ENCODE results near the gene C1orf198. TPM values are rescaled to one million over a fixed set of nuclear protein-coding genes. Genes with fewer than 3 reads are reported as not detected.

The C1orf198 gene
- total RNA-seq, 1 donor from 2014 or later, result 12.4 TPM

GRCh38 chr1:230861489-230861888, 6.8 kb downstream of the C1orf198 start:
- DNase-seq, result no peak
- Mint-ChIP-seq H3K27me3 (no peaks in the 10 kb centered on the region), H3K9me3 (peaks cover 3% of the 10 kb centered on the region), H3K4me1 (peaks cover 24% of the 10 kb centered on the region), H3K36me3 (ENCODE audit: low read depth) (peaks cover 4% of the 10 kb centered on the region), H3K27ac (no peak overlapping the region), H3K4me3 (no peak overlapping the region)
- intact Hi-C loops (cut with micrococcal nuclease), result loop anchor here (10.0 kb wide), 1 partner anchor 107 kb away; no protein-coding TSS in a partner anchor

GRCh38 chr1:230860617-230861384, 7.5 kb downstream of the C1orf198 start:
- no peak for DNase-seq
- Mint-ChIP-seq H3K27me3 (no peaks in the 10 kb centered on the region), H3K36me3 (ENCODE audit: low read depth) (peaks cover 4% of the 10 kb centered on the region), H3K4me1 (peaks cover 20% of the 10 kb centered on the region), H3K27ac (no peak overlapping the region), H3K4me3 (no peak overlapping the region), H3K9me3 (peaks cover 3% of the 10 kb centered on the region)
- intact Hi-C loops (cut with micrococcal nuclease), result loop anchor here (10.0 kb wide), 1 partner anchor 106 kb away; no protein-coding TSS in a partner anchor

- Mint-ChIP-seq H3K27me3 (no peaks in the 10 kb centered on the region), H3K36me3 (ENCODE audit: low read depth) (peaks cover 4% of the 10 kb centered on the region), H3K4me3 (no peak overlapping the region), H3K27ac (no peak overlapping the region), H3K9me3 (peaks cover 3% of the 10 kb centered on the region), H3K4me1 (peaks cover 18% of the 10 kb centered on the region)
- DNase-seq, result no peak
- intact Hi-C loops (cut with micrococcal nuclease), result no loop called here
These were observed 9.2 kb downstream of the C1orf198 start for GRCh38 chr1:230858918-230859729.

GRCh38 chr1:230858236-230858820, 10.0 kb downstream of the C1orf198 start:
- H3K27me3 Mint-ChIP-seq, result no peaks in the 10 kb centered on the region
- peaks cover 3% of the 10 kb centered on the region for H3K9me3 Mint-ChIP-seq
- intact Hi-C loops (cut with micrococcal nuclease), result no loop called here
- no peak for DNase-seq
- H3K36me3 Mint-ChIP-seq (ENCODE audit: low read depth), result peaks cover 2% of the 10 kb centered on the region
- no peak overlapping the region for H3K27ac Mint-ChIP-seq
- peaks cover 14% of the 10 kb centered on the region for H3K4me1 Mint-ChIP-seq
- H3K4me3 Mint-ChIP-seq, result no peak overlapping the region

GRCh38 chr1:230857822-230858221, 10.5 kb downstream of the C1orf198 start:
- DNase-seq, result no peak
- Mint-ChIP-seq H3K36me3 (ENCODE audit: low read depth) (peaks cover 4% of the 10 kb centered on the region), H3K4me1 (peaks cover 9% of the 10 kb centered on the region), H3K9me3 (peaks cover 3% of the 10 kb centered on the region), H3K27ac (no peak overlapping the region), H3K4me3 (no peak overlapping the region), H3K27me3 (no peaks in the 10 kb centered on the region)
- intact Hi-C loops (cut with micrococcal nuclease), result no loop called here

GRCh38 chr1:230857077-230857476, 11.2 kb downstream of the C1orf198 start:
- Mint-ChIP-seq H3K36me3 (ENCODE audit: low read depth) (peaks cover 5% of the 10 kb centered on the region), H3K4me3 (no peak overlapping the region), H3K9me3 (peaks cover 3% of the 10 kb centered on the region), H3K27me3 (no peaks in the 10 kb centered on the region), H3K4me1 (peaks cover 5% of the 10 kb centered on the region), H3K27ac (no peak overlapping the region)
- DNase-seq, result no peak
- intact Hi-C loops (cut with micrococcal nuclease), result no loop called here

- H3K36me3 Mint-ChIP-seq (ENCODE audit: low read depth), result peaks cover 5% of the 10 kb centered on the region
- no peak overlapping the region for H3K27ac Mint-ChIP-seq
- no peaks in the 10 kb centered on the region for H3K27me3 Mint-ChIP-seq
- peaks cover 5% of the 10 kb centered on the region for H3K4me1 Mint-ChIP-seq
- intact Hi-C loops (cut with micrococcal nuclease), result no loop called here
- no peak for DNase-seq
- H3K9me3 Mint-ChIP-seq, result peaks cover 3% of the 10 kb centered on the region
- H3K4me3 Mint-ChIP-seq, result no peak overlapping the region
These were observed 12.4 kb downstream of the C1orf198 start for GRCh38 chr1:230855886-230856285.

GRCh38 chr1:230854423-230854822, 13.9 kb downstream of the C1orf198 start:
- Mint-ChIP-seq H3K27ac (no peak overlapping the region), H3K36me3 (ENCODE audit: low read depth) (peaks cover 3% of the 10 kb centered on the region), H3K9me3 (no peaks in the 10 kb centered on the region), H3K4me1 (peaks cover 2% of the 10 kb centered on the region), H3K27me3 (no peaks in the 10 kb centered on the region), H3K4me3 (no peak overlapping the region)
- DNase-seq, result no peak
- intact Hi-C loops (cut with micrococcal nuclease), result no loop called here

- Mint-ChIP-seq H3K9me3 (no peaks in the 10 kb centered on the region), H3K27ac (no peak overlapping the region)
- intact Hi-C loops (cut with micrococcal nuclease), result no loop called here
These were observed 14.6 kb downstream of the C1orf198 start for GRCh38 chr1:230853731-230854130.

GRCh38 chr1:230852959-230853358, 15.4 kb downstream of the C1orf198 start:
- H3K4me1 Mint-ChIP-seq, result peaks cover 2% of the 10 kb centered on the region
- H3K27me3 Mint-ChIP-seq, result no peaks in the 10 kb centered on the region
- intact Hi-C loops (cut with micrococcal nuclease), result no loop called here
- DNase-seq, result no peak
- H3K9me3 Mint-ChIP-seq, result no peaks in the 10 kb centered on the region
- peaks cover 3% of the 10 kb centered on the region for H3K36me3 Mint-ChIP-seq (ENCODE audit: low read depth)
- no peak overlapping the region for H3K27ac Mint-ChIP-seq
- no peak overlapping the region for H3K4me3 Mint-ChIP-seq

More at GRCh38 chr1:230853731-230854130, 14.6 kb downstream of the C1orf198 start:
- no peak for DNase-seq
- Mint-ChIP-seq H3K36me3 (ENCODE audit: low read depth) (peaks cover 3% of the 10 kb centered on the region), H3K4me1 (peaks cover 2% of the 10 kb centered on the region), H3K4me3 (no peak overlapping the region), H3K27me3 (no peaks in the 10 kb centered on the region)

GRCh38 chr1:230851291-230851691, 17.0 kb downstream of the C1orf198 start:
- intact Hi-C loops (cut with micrococcal nuclease), result no loop called here
- no peaks in the 10 kb centered on the region for H3K9me3 Mint-ChIP-seq
- H3K27ac Mint-ChIP-seq, result no peak overlapping the region
- peaks cover 2% of the 10 kb centered on the region for H3K4me1 Mint-ChIP-seq
- no peak overlapping the region for H3K4me3 Mint-ChIP-seq
- no peaks in the 10 kb centered on the region for H3K27me3 Mint-ChIP-seq
- no peak for DNase-seq
- peaks cover 3% of the 10 kb centered on the region for H3K36me3 Mint-ChIP-seq (ENCODE audit: low read depth)

GRCh38 chr1:230850547-230850946, 17.8 kb downstream of the C1orf198 start:
- Mint-ChIP-seq H3K27ac (peak overlapping the region; percentile 2), H3K27me3 (no peaks in the 10 kb centered on the region), H3K4me3 (no peak overlapping the region), H3K4me1 (peaks cover 2% of the 10 kb centered on the region), H3K9me3 (no peaks in the 10 kb centered on the region), H3K36me3 (ENCODE audit: low read depth) (peaks cover 3% of the 10 kb centered on the region)
- no peak for DNase-seq
- intact Hi-C loops (cut with micrococcal nuclease), result no loop called here

GRCh38 chr1:230849451-230850224, 18.7 kb downstream of the C1orf198 start:
- intact Hi-C loops (cut with micrococcal nuclease), result no loop called here
- peaks cover 2% of the 10 kb centered on the region for H3K4me1 Mint-ChIP-seq
- H3K4me3 Mint-ChIP-seq, result no peak overlapping the region
- peaks cover 3% of the 10 kb centered on the region for H3K36me3 Mint-ChIP-seq (ENCODE audit: low read depth)
- H3K27me3 Mint-ChIP-seq, result no peaks in the 10 kb centered on the region
- no peak overlapping the region for H3K27ac Mint-ChIP-seq
- no peaks in the 10 kb centered on the region for H3K9me3 Mint-ChIP-seq
- DNase-seq, result no peak

Measured in activated CD4-positive, alpha-beta T cell treated with anti-CD3 and anti-CD28 coated beads, Interleukin-2, amount 10 ng/mL, durations not matched to agents 24 days and 14 days (primary cell).